ENCODE results near the gene MAP4K3.

Gene MAP4K3

GRCh38 chr2:39437522-39438296 lies 624 bp upstream of the MAP4K3 start:
- peak; percentile 57 for DNase-seq

GRCh38 chr2:39435741-39436591 lies 1.1 kb downstream of the MAP4K3 start:
- no peak for DNase-seq

GRCh38 chr2:39435234-39435633 lies 1.9 kb downstream of the MAP4K3 start:
- DNase-seq, result no peak

GRCh38 chr2:39434233-39434897 lies 2.7 kb downstream of the MAP4K3 start:
- no peak for DNase-seq

GRCh38 chr2:39433586-39434195 lies 3.4 kb downstream of the MAP4K3 start:
- no peak for DNase-seq

- DNase-seq, result no peak
These were observed 4.4 kb downstream of the MAP4K3 start for GRCh38 chr2:39432701-39433100.

GRCh38 chr2:39431592-39432316 lies 5.3 kb downstream of the MAP4K3 start:
- no peak for DNase-seq

- DNase-seq, result no peak
These were observed 7.3 kb downstream of the MAP4K3 start for GRCh38 chr2:39429746-39430145.

- no peak for DNase-seq
These were observed 12.1 kb downstream of the MAP4K3 start for GRCh38 chr2:39424951-39425350.

- DNase-seq, result no peak
These were observed 14.4 kb downstream of the MAP4K3 start for GRCh38 chr2:39422700-39423099.

- DNase-seq, result no peak
These were observed 15.7 kb downstream of the MAP4K3 start for GRCh38 chr2:39421354-39421753.

GRCh38 chr2:39419282-39420223 lies 17.5 kb downstream of the MAP4K3 start:
- DNase-seq, result no peak

GRCh38 chr2:39418491-39418890 lies 18.6 kb downstream of the MAP4K3 start:
- DNase-seq, result no peak

GRCh38 chr2:39416140-39416539 lies 20.9 kb downstream of the MAP4K3 start:
- no peak for DNase-seq

- DNase-seq, result no peak
These were observed 23.9 kb downstream of the MAP4K3 start for GRCh38 chr2:39413063-39413737.

GRCh38 chr2:39411181-39411944 lies 25.7 kb downstream of the MAP4K3 start:
- no peak for DNase-seq

- no peak for DNase-seq
These were observed 27.2 kb downstream of the MAP4K3 start for GRCh38 chr2:39409697-39410389.

- DNase-seq, result no peak
These were observed 28.5 kb downstream of the MAP4K3 start for GRCh38 chr2:39408351-39409136.
